KMS-11 (cell line): ENCODE results near the gene CNST.
A peak's percentile ranks its signal among the peaks of the same experiment; 100 is the strongest.
"Not testable (repeated sequence)": the region's sequence is repeated elsewhere in the genome, so short reads cannot be mapped to it uniquely, and the experiment has no call there.

ENCODE experiments used
- H2AFZ ChIP-seq: fragments of 200-600 bp; sonication (generic); 2 replicates; pipeline ENCODE4 v1.6.1; 2016; ENCODE audit warnings: antibody characterized with exemption, mixed run types, low read depth
- H3K27ac ChIP-seq: fragments of 200-600 bp; sonication (generic); 2 replicates; pipeline ENCODE4 v1.6.1; 2016; ENCODE audit warnings: mild to moderate bottlenecking, mixed run types
- H3K27me3 ChIP-seq: fragments of 200-600 bp; sonication (generic); 2 replicates; pipeline ENCODE4 v1.6.1; 2017; ENCODE audit warnings: mild to moderate bottlenecking, low read depth, mixed run types, moderate library complexity; ENCODE audit not compliant: insufficient read depth
- H3K36me3 ChIP-seq: fragments of 200-600 bp; sonication (generic); 2 replicates; pipeline ENCODE4 v1.6.1; 2017; ENCODE audit warnings: mild to moderate bottlenecking, mixed run types; ENCODE audit not compliant: insufficient read depth
- H3K4me1 ChIP-seq: fragments of 200-600 bp; sonication (generic); 2 replicates; pipeline ENCODE4 v1.6.1; 2016; ENCODE audit warnings: mild to moderate bottlenecking, low read depth, mixed run types; ENCODE audit not compliant: poor library complexity, severe bottlenecking
- H3K4me2 ChIP-seq: fragments of 200-600 bp; sonication (generic); 2 replicates; pipeline ENCODE4 v1.7.0; 2016; ENCODE audit warnings: mild to moderate bottlenecking, mixed run types
- H3K4me3 ChIP-seq: fragments of 200-600 bp; sonication (generic); IDR thresholded peaks from 2 replicates; pipeline ENCODE4 v1.6.1; 2017; ENCODE audit warnings: low read depth, low read length, mixed read lengths; ENCODE audit not compliant: insufficient read depth
- H3K79me2 ChIP-seq: fragments of 200-600 bp; sonication (generic); 2 replicates; pipeline ENCODE4 v1.6.1; 2016; ENCODE audit warnings: low read depth, mixed run types; ENCODE audit not compliant: insufficient read depth
- H3K9ac ChIP-seq: fragments of 200-600 bp; sonication (generic); 2 replicates; pipeline ENCODE4 v1.6.1; 2016; ENCODE audit warnings: mild to moderate bottlenecking, mixed run types
- H4K20me1 ChIP-seq: fragments of 200-600 bp; sonication (generic); 2 replicates; pipeline ENCODE4 v1.6.1; 2016; ENCODE audit warnings: mild to moderate bottlenecking, mixed run types; ENCODE audit not compliant: insufficient read depth
- CTCF ChIP-seq: fragments of 200-600 bp; sonication (generic); conservative IDR thresholded peaks from 2 replicates; pipeline ENCODE4 v1.6.1; 2017; ENCODE audit warnings: low read depth, mild to moderate bottlenecking, antibody characterized with exemption, low read length, moderate library complexity, mixed read lengths

Gene CNST

GRCh38 chr1:246559310-246559709 is 6.9 kb upstream of the CNST start:
- no peak overlapping the region for H3K4me2 ChIP-seq
- no peak for TF ChIP-seq CTCF
- H3K4me1 ChIP-seq: peaks cover 17% of the 10 kb centered on the region
- peaks cover 18% of the 10 kb centered on the region for H3K79me2 ChIP-seq
- H3K36me3 ChIP-seq: peaks cover 9% of the 10 kb centered on the region; the same call in 1 of the 2 replicates
- no peaks in the 10 kb centered on the region for H3K27me3 ChIP-seq
- no peak overlapping the region for H3K9ac ChIP-seq
- H4K20me1 ChIP-seq: no peaks in the 10 kb centered on the region
- no peak overlapping the region for H3K27ac ChIP-seq
- H2AFZ ChIP-seq: no peak overlapping the region
- no peak overlapping the region for H3K4me3 ChIP-seq

GRCh38 chr1:246560833-246561232 is 5.4 kb upstream of the CNST start:
- not testable (repeated sequence) for H3K36me3 ChIP-seq

GRCh38 chr1:246564839-246565750 is 1.2 kb upstream of the CNST start:
- Histone ChIP-seq H3K4me1 (peaks cover 37% of the 10 kb centered on the region), H3K27me3 (no peaks in the 10 kb centered on the region), H4K20me1 (no peaks in the 10 kb centered on the region), H3K4me2 (peak overlapping the region; percentile 64), H3K4me3 (peak overlapping the region; percentile 59), H3K27ac (no peak overlapping the region; the same call in 1 of the 2 replicates), H2AFZ (peak overlapping the region; percentile 74; the same call in 1 of the 2 replicates), H3K36me3 (peaks cover 3% of the 10 kb centered on the region; the same call in 1 of the 2 replicates), H3K9ac (peak overlapping the region; percentile 71; the same call in 1 of the 2 replicates), H3K79me2 (peaks cover 60% of the 10 kb centered on the region)
- TF ChIP-seq CTCF: no peak

More at GRCh38 chr1:246560833-246561232, 5.4 kb upstream of the CNST start:
- H2AFZ ChIP-seq, H3K27ac ChIP-seq, H3K4me3 ChIP-seq, H3K27me3 ChIP-seq, H4K20me1 ChIP-seq, H3K9ac ChIP-seq: not testable (repeated sequence)
- Histone ChIP-seq H3K4me2 (peak overlapping the region; percentile 12; the same call in 1 of the 2 replicates), H3K79me2 (peaks cover 33% of the 10 kb centered on the region), H3K4me1 (peaks cover 24% of the 10 kb centered on the region)

DNA sequence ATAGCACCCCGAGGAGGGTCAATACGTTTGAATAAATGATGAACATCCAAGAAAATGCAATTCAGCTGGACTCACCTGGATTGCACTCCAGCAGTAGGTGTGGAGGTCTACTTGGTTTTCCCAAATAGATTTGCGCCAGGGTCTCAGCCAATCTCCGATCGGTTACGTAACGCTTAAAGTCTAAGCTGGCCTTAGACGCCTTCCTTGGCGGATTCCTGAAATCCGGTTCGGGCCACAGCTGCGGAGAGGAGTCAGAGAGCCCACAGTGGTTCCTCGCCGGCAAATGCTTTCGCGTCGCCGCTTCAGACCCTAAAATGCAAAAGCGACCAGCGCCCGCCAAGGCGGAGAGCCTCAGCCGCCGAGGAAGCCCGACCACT is 517 bp upstream of the CNST start:
- H3K27me3 ChIP-seq: no peaks in the 10 kb centered on the region
- peak overlapping the region; percentile 64 for H3K4me2 ChIP-seq
- H3K27ac ChIP-seq: peak overlapping the region; percentile 44; the same call in 1 of the 2 replicates
- H3K4me1 ChIP-seq: peaks cover 30% of the 10 kb centered on the region
- peaks cover 67% of the 10 kb centered on the region for H3K79me2 ChIP-seq
- H3K36me3 ChIP-seq: peaks cover 3% of the 10 kb centered on the region; the same call in 1 of the 2 replicates
- TF ChIP-seq CTCF: no peak
- no peaks in the 10 kb centered on the region for H4K20me1 ChIP-seq
- peak overlapping the region; percentile 71; the same call in 1 of the 2 replicates for H3K9ac ChIP-seq
- H3K4me3 ChIP-seq: peak overlapping the region; percentile 59
- peak overlapping the region; percentile 74 for H2AFZ ChIP-seq
